ENCODE data around the gene DNAJC12.

DNA sequence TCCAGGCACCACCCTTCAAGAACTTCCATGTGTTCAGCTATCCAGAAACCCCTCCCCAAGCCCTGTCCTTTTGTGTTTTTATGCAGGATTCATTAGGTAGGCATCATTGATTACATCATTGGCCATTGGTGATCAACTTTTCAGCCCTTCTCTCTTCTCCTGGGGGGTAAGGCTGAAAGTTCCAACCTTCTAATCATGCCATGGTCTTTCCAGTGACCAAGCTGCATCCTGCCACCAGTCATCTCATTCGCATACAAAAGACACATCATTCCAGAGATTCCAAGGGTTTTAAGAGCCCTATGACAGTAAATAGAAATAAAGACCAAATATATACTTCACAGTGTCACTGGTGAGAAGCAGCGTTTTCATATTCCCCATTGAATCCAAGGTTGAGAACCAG, 48.2 kb downstream of the DNAJC12 start:
- TF ChIP-seq POLR2A (IDR thresholded peaks at IDR 0.05; ENCODE audit: low read length) (no peak), GATA1 (IDR thresholded peaks at IDR 0.05; ENCODE audit: low read depth, low read length) (no peak)
